ENCODE measurements around the gene ABCA4.

DNA sequence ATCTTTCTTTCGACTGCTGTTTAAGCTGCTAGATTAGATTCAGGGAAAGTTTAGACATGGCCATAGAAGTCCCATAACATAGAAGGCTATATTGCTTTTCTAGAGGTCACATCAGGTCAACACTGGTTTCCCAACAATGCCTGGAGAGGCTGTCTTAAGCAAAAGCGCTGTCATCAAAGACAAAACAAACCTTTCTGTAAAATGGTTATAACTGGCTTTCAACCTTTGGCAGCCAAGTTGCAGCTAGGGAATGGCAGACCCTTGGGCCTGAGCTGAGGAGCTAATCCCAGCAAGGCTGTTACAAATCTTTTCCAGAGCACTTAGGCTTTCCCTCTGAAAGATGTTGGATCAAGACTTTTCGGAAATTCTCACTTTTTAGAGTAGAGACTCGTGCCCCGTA lies 11.2 kb upstream of the ABCA4 start:
- TF ChIP-seq POLR2AphosphoS5 (IDR thresholded peaks at IDR 0.05; ENCODE audit: low read depth, low read length) (no peak), TAF1 (IDR thresholded peaks at IDR 0.05; ENCODE audit: borderline replicate concordance, low read depth, low read length) (no peak)
